Endothelial cell (in vitro differentiated cells): Measurements from ENCODE around the gene SEBOX. TPM values are rescaled to one million over a fixed set of nuclear protein-coding genes. Genes with fewer than 3 reads are reported as not detected.

Experiments
- DNase-seq: peaks from one replicate; pipeline ENCODE4 v3.0.0; 2021; ENCODE audit warnings: low spot score
- H3K27ac Mint-ChIP-seq: one replicate; pipeline ENCODE4 v1.8.0; 2021; ENCODE audit warnings: mixed read lengths, inconsistent platforms; ENCODE audit not compliant: unreplicated experiment
- H3K27me3 Mint-ChIP-seq: one replicate; pipeline ENCODE4 v1.8.0; 2021; ENCODE audit warnings: mild to moderate bottlenecking, moderate library complexity, mixed read lengths, inconsistent platforms; ENCODE audit not compliant: unreplicated experiment
- H3K36me3 Mint-ChIP-seq: one replicate; pipeline ENCODE4 v1.8.0; 2021; ENCODE audit warnings: mild to moderate bottlenecking, low read depth, mixed read lengths, inconsistent platforms; ENCODE audit not compliant: unreplicated experiment
- H3K4me1 Mint-ChIP-seq: one replicate; pipeline ENCODE4 v1.8.0; 2021; ENCODE audit warnings: mild to moderate bottlenecking, mixed read lengths, inconsistent platforms; ENCODE audit not compliant: unreplicated experiment
- H3K4me3 Mint-ChIP-seq: one replicate; pipeline ENCODE4 v1.8.0; 2021; ENCODE audit warnings: mild to moderate bottlenecking, mixed read lengths, inconsistent platforms; ENCODE audit not compliant: unreplicated experiment
- H3K9me3 Mint-ChIP-seq: one replicate; pipeline ENCODE4 v1.8.0; 2021; ENCODE audit warnings: mixed read lengths, inconsistent platforms; ENCODE audit not compliant: unreplicated experiment
- total RNA-seq: library from RNA; stranded (reverse); fragmentation: NEBNext Ultra II Directional; extraction: Animal tissue kit (Norgen Biotek cat#: 25700); gene quantifications from one replicate; pipeline ENCODE4 v1.2.1, GENCODE V29; 2021; ENCODE audit not compliant: unreplicated experiment
- TF ChIP-seq, protein P1 (sequence below): fragments of 200-600 bp; sonication (generic); IDR thresholded peaks from one replicate; pipeline ENCODE4 v1.5.0; 2021; ENCODE audit warnings: antibody characterized with exemption; ENCODE audit not compliant: unreplicated experiment

The SEBOX gene
- total RNA-seq, 1 donor from 2014 or later = not detected

DNA sequence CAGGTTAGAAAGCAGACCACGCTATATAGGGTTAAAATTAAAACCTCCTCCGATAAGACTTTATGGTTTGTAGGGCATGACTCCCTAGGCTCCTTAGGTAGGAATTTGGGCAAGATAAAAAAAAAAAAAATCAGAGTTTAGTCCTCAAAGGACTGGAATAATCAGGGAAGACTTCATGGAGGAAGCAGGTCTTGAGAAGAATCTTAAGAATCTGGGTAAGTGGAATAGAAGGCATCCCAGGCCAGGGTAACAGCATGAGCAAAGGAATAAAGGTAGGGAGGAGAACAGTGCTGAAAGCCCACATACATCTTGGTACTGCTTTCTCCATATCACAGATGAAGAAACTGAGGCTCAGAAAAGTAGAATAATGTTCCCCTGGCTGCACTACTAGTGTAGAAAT, 25.6 kb upstream of the SEBOX start:
- Mint-ChIP-seq H3K36me3 (no peaks in the 10 kb centered on the region), H3K27ac (peak overlapping the region; percentile 8), H3K4me1 (peaks cover 33% of the 10 kb centered on the region), H3K9me3 (no peaks in the 10 kb centered on the region), H3K4me3 (no peak overlapping the region), H3K27me3 (peaks cover 7% of the 10 kb centered on the region)
- TF ChIP-seq, protein P1, sequence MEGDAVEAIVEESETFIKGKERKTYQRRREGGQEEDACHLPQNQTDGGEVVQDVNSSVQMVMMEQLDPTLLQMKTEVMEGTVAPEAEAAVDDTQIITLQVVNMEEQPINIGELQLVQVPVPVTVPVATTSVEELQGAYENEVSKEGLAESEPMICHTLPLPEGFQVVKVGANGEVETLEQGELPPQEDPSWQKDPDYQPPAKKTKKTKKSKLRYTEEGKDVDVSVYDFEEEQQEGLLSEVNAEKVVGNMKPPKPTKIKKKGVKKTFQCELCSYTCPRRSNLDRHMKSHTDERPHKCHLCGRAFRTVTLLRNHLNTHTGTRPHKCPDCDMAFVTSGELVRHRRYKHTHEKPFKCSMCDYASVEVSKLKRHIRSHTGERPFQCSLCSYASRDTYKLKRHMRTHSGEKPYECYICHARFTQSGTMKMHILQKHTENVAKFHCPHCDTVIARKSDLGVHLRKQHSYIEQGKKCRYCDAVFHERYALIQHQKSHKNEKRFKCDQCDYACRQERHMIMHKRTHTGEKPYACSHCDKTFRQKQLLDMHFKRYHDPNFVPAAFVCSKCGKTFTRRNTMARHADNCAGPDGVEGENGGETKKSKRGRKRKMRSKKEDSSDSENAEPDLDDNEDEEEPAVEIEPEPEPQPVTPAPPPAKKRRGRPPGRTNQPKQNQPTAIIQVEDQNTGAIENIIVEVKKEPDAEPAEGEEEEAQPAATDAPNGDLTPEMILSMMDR = no peak
- no peak for DNase-seq

DNA sequence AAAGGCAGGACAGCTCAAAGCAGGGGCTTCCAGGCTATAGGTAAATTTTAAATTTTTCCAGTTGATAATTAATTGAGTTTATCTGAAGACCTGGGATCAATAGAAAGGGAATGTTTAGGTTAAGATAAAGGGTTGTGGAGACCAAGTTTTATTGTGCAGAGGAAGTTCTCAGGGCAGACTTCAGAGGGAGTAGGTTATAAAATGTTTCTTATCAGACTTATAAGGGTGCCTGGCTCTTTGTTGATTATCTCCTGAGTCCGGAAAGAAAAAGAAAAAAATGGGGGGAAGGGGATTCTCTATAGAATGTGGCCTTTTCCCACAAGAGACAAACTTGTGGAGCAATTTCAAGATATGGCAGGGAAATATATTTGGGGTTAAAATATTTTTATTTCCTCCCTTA, 25.1 kb upstream of the SEBOX start:
- Mint-ChIP-seq H3K4me3 (no peak overlapping the region), H3K36me3 (no peaks in the 10 kb centered on the region), H3K27ac (no peak overlapping the region), H3K9me3 (no peaks in the 10 kb centered on the region), H3K4me1 (peaks cover 28% of the 10 kb centered on the region), H3K27me3 (peaks cover 10% of the 10 kb centered on the region)
- TF ChIP-seq, protein P1 = no peak
- no peak for DNase-seq

DNA sequence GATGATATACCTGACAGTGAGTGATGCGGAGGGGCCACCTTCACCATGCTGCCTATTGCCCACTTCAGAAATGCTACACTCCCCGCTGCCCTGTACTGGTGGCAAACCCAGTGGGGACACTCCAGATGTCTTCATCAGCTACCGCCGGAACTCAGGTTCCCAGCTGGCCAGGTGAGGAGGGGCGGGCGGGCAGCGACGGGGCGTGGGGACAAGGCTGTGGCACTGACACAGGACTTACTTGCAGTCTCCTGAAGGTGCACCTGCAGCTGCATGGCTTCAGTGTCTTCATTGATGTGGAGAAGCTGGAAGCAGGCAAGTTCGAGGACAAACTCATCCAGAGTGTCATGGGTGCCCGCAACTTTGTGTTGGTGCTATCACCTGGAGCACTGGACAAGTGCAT, 23.1 kb upstream of the SEBOX start:
- H3K36me3 Mint-ChIP-seq = peaks cover 7% of the 10 kb centered on the region
- H3K4me1 Mint-ChIP-seq = peaks cover 19% of the 10 kb centered on the region
- DNase-seq = no peak
- H3K27me3 Mint-ChIP-seq = peaks cover 15% of the 10 kb centered on the region
- H3K9me3 Mint-ChIP-seq = no peaks in the 10 kb centered on the region
- H3K4me3 Mint-ChIP-seq = no peak overlapping the region
- TF ChIP-seq, protein P1 = no peak
- H3K27ac Mint-ChIP-seq = no peak overlapping the region

DNA sequence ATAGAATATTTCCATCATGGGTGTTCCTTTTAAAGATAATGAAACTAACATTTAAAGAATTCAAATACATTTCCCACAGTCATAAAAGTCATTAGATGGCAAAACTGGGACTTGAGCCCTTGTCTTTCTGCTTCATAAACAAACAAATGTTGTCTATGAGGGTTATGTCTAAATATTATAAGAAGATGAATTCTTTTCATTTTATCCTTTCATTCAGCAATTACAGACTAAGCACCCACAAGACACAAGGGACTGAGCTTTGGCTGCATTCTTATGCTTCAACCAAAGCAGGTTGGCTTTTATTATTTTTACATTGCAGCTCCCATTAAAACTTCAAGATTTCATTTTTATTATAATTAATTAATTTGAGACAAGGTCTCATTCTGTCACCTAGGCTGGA, 21.4 kb upstream of the SEBOX start:
- Mint-ChIP-seq H3K27ac (no peak overlapping the region), H3K27me3 (peaks cover 25% of the 10 kb centered on the region), H3K4me1 (peaks cover 24% of the 10 kb centered on the region), H3K4me3 (no peak overlapping the region), H3K9me3 (no peaks in the 10 kb centered on the region), H3K36me3 (peaks cover 7% of the 10 kb centered on the region)
- TF ChIP-seq, protein P1 = no peak
- DNase-seq = no peak

DNA sequence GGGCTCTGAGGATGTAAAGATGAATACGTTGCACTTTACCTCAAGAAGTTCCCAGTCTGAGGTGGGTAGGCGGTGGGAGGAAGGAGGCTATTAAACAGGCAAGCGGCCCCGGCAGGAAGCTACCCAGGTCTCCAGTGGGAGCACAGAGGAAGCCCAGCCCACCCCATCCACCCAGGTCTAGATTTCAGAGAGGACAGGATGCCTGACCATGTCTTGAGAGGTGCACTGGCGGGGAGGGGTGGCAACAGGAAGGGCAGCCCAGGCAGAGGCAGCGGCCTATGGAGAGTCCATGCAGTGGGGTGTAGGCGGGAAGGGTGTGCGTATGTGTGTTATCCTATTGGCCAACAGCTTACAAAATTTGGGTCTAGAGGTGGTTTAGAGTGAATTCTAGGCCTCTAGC, 20.4 kb upstream of the SEBOX start:
- Mint-ChIP-seq H3K4me1 (peaks cover 25% of the 10 kb centered on the region), H3K27me3 (peaks cover 25% of the 10 kb centered on the region)

More for the DNA sequence above, 20.4 kb upstream of the SEBOX start:
- TF ChIP-seq, protein P1 = no peak
- no peak for DNase-seq
- Mint-ChIP-seq H3K9me3 (no peaks in the 10 kb centered on the region), H3K36me3 (peaks cover 7% of the 10 kb centered on the region), H3K4me3 (no peak overlapping the region), H3K27ac (no peak overlapping the region)
